Mesodermal cell (in vitro differentiated cells): Measurements from ENCODE around the gene VSTM4.

ENCODE experiments used
- H3K27ac ChIP-seq: 2 replicates; pipeline ENCODE4 v1.7.0; 2013; ENCODE audit warnings: mild to moderate bottlenecking, low read depth, low read length, moderate library complexity; ENCODE audit not compliant: severe bottlenecking
- H3K36me3 ChIP-seq: 2 replicates; pipeline ENCODE4 v1.7.1; 2013; ENCODE audit warnings: mild to moderate bottlenecking, low read length, moderate library complexity; ENCODE audit not compliant: control insufficient read depth, insufficient read depth
- H3K4me1 ChIP-seq: one replicate; pipeline ENCODE4 v1.7.1; 2013; ENCODE audit warnings: mild to moderate bottlenecking, low read length; ENCODE audit not compliant: insufficient read depth, control insufficient read depth, poor library complexity, severe bottlenecking
- H3K4me3 ChIP-seq: 2 replicates; pipeline ENCODE4 v1.7.0; 2013; ENCODE audit warnings: low read length, control low read depth, mild to moderate bottlenecking; ENCODE audit not compliant: insufficient read depth, poor library complexity, severe bottlenecking; ENCODE audit errors: extremely low read depth
- H3K9me3 ChIP-seq: 2 replicates; pipeline ENCODE4 v1.7.1; 2013; ENCODE audit warnings: mild to moderate bottlenecking, low read length, moderate library complexity; ENCODE audit not compliant: control insufficient read depth
- WGBS, 2 experiments: methylation state at CpG; one replicate each; pipeline ENCODE4 v1.1.5; 2013; ENCODE audit warnings: missing lambda C conversion rate in 2 of 2; ENCODE audit not compliant: insufficient coverage in 2 of 2; 5-methylcytosine and 5-hydroxymethylcytosine counted together

VSTM4 gene

DNA sequence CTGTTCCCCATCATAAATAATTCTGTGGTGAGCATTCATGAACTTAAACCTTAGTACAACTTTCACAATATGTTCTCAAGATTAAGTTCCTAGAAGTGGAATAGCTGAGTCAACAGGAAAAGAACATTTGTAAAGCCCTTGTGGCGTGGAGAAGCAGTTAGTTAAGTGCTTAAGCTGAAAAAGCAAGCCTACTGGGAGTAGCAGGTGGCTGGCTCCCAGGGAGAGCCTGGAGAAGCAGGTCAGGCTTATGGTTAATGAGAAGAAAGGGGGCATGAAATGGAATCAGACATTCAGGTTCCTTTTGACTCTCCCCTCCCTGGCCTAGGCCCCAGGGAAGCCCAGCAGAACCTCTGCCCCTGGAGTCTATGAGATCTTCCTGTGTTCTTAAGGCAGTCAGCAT lies 35.3 kb downstream of the VSTM4 start:
- H3K27ac ChIP-seq: no peak overlapping the region

DNA sequence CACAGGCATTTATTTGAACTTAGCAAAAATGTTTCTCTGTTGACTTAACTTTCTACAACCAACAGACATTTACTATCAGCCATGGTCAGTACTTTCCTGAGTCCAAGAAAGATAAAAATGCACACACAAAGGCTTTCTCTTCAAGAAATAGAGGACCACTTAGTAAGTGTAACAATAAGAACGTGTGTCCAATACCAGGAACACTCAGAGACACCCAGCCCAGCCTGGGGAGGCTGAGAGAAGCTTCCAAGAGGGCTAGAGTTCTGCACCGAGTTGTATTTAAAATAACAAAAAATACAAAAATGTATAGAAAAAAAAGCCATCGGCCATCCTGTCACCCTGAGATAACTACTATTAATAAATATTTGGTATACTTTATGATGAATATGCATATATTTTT lies 35.8 kb downstream of the VSTM4 start:
- H3K4me1 ChIP-seq: no peaks in the 10 kb centered on the region
- no peak overlapping the region for H3K27ac ChIP-seq
- WGBS, 2 experiments: no CpG with 5 or more reads among the region's 3 CpGs
- H3K9me3 ChIP-seq: no peaks in the 10 kb centered on the region
- H3K4me3 ChIP-seq: no peak overlapping the region
- no peaks in the 10 kb centered on the region for H3K36me3 ChIP-seq

More for the DNA sequence above, 35.3 kb downstream of the VSTM4 start:
- Histone ChIP-seq H3K4me1 (no peaks in the 10 kb centered on the region), H3K9me3 (no peaks in the 10 kb centered on the region), H3K36me3 (no peaks in the 10 kb centered on the region), H3K4me3 (no peak overlapping the region)
- 75 to 88% methylated on average over 1 of the region's 1 CpG for WGBS, 2 experiments

- Histone ChIP-seq H3K4me1 (no peaks in the 10 kb centered on the region), H3K36me3 (no peaks in the 10 kb centered on the region), H3K4me3 (no peak overlapping the region), H3K9me3 (no peaks in the 10 kb centered on the region), H3K27ac (no peak overlapping the region)
- 96 to 100% methylated on average over 3 of the region's 3 CpGs for WGBS, 2 experiments
These were observed 36.2 kb downstream of the VSTM4 start for GRCh38 chr10:49079072-49079471.

- Histone ChIP-seq H3K36me3 (no peaks in the 10 kb centered on the region), H3K4me1 (no peaks in the 10 kb centered on the region), H3K4me3 (no peak overlapping the region), H3K27ac (no peak overlapping the region), H3K9me3 (no peaks in the 10 kb centered on the region)
- no CpG with 5 or more reads among the region's 2 CpGs for WGBS, 2 experiments
These were observed 36.9 kb downstream of the VSTM4 start for GRCh38 chr10:49078433-49078832.

GRCh38 chr10:49076741-49077521 lies 38.4 kb downstream of the VSTM4 start:
- H3K4me1 ChIP-seq: no peaks in the 10 kb centered on the region
- H3K4me3 ChIP-seq: no peak overlapping the region
- H3K27ac ChIP-seq: no peak overlapping the region
- WGBS, 2 experiments: 85 to 92% methylated on average over 12 of the region's 13 CpGs
- H3K36me3 ChIP-seq: no peaks in the 10 kb centered on the region
- H3K9me3 ChIP-seq: no peaks in the 10 kb centered on the region

- Histone ChIP-seq H3K27ac (no peak overlapping the region), H3K9me3 (no peaks in the 10 kb centered on the region), H3K4me3 (no peak overlapping the region), H3K36me3 (no peaks in the 10 kb centered on the region), H3K4me1 (no peaks in the 10 kb centered on the region)
- 92 to 93% methylated on average over 7 of the region's 7 CpGs for WGBS, 2 experiments
These were observed 39.0 kb downstream of the VSTM4 start for GRCh38 chr10:49076319-49076718.

GRCh38 chr10:49075743-49076142 lies 39.6 kb downstream of the VSTM4 start:
- no peak overlapping the region for H3K27ac ChIP-seq
- no peaks in the 10 kb centered on the region for H3K4me1 ChIP-seq
- no peak overlapping the region for H3K4me3 ChIP-seq
- WGBS, 2 experiments: 72 to 94% methylated on average over 2 of the region's 2 CpGs
- H3K36me3 ChIP-seq: no peaks in the 10 kb centered on the region
- no peaks in the 10 kb centered on the region for H3K9me3 ChIP-seq

GRCh38 chr10:49074836-49075682 lies 40.3 kb downstream of the VSTM4 start:
- Histone ChIP-seq H3K9me3 (no peaks in the 10 kb centered on the region), H3K4me3 (no peak overlapping the region), H3K4me1 (no peaks in the 10 kb centered on the region), H3K27ac (no peak overlapping the region), H3K36me3 (no peaks in the 10 kb centered on the region)
- 81 to 98% methylated on average over 3 to 4 of the region's 5 CpGs for WGBS, 2 experiments

- Histone ChIP-seq H3K4me1 (no peaks in the 10 kb centered on the region), H3K9me3 (no peaks in the 10 kb centered on the region), H3K36me3 (no peaks in the 10 kb centered on the region), H3K27ac (no peak overlapping the region), H3K4me3 (no peak overlapping the region)
- WGBS, 2 experiments: 82 to 86% methylated on average over 2 to 4 of the region's 4 CpGs
These were observed 43.0 kb downstream of the VSTM4 start for GRCh38 chr10:49072166-49072885.

DNA sequence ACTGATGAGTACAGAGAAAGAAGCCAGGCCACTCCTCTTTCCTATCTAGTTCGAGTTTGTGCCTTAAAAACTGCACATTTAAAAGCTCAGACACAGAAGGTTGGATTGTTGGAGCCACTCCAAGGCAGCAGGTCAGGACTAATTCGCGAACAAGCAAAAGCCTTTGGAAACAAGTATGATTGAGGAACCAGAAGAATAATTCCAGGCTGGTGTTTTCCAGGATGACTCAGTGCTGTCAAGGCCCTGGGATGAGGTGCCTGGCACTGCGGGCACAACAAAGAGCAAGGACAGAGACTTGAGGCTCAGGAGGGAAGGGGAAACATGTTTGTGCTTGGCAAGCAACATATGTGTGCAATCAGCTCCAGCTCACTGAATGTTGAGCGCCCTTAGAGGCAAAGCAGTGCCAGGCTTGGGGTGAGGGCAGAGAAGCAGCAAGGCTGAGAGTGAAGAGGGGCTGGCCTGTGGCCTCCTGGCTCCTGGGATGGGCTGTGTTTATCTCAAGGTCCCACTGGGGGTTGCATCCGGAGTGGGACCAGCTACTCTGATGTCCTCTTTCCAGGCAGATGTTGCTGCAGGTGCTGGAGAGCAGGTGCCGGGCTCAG lies 44.1 kb downstream of the VSTM4 start:
- H3K27ac ChIP-seq: no peak overlapping the region
- no peaks in the 10 kb centered on the region for H3K36me3 ChIP-seq
- no peaks in the 10 kb centered on the region for H3K4me1 ChIP-seq
- 85 to 90% methylated on average over 7 of the region's 7 CpGs for WGBS, 2 experiments
- H3K4me3 ChIP-seq: no peak overlapping the region
- no peaks in the 10 kb centered on the region for H3K9me3 ChIP-seq
